ENCODE results near the gene WWC2. TPM values are rescaled to one million over a fixed set of nuclear protein-coding genes. Genes with fewer than 3 reads are reported as not detected.

WWC2 gene
- total and polyA plus RNA-seq, 9 donors, result 9.4 to 43.0 (median 32.5) TPM

GRCh38 chr4:183139972-183140570, 41.0 kb downstream of the WWC2 start:
- Histone ChIP-seq H3K9me3 (no peaks in the 10 kb centered on the region), H3K36me3 (no peaks in the 10 kb centered on the region), H3K27me3 (no peaks in the 10 kb centered on the region), H3K4me1 (ENCODE audit: insufficient read depth) (peaks cover 6% of the 10 kb centered on the region), H3K27ac (no peak overlapping the region), H3K4me3 (no peak overlapping the region)
- 69 to 78% (median 70%) methylated on average over 9 of the region's 9 CpGs for WGBS, 3 donors
- intact Hi-C loops (cut with DNase I), result no loop called here
- no peak for DNase-seq
- TF ChIP-seq POLR2A (IDR thresholded peaks at IDR 0.05) (no peak), EP300 (IDR thresholded peaks at IDR 0.05) (no peak)
- TF ChIP-seq, protein P1, sequence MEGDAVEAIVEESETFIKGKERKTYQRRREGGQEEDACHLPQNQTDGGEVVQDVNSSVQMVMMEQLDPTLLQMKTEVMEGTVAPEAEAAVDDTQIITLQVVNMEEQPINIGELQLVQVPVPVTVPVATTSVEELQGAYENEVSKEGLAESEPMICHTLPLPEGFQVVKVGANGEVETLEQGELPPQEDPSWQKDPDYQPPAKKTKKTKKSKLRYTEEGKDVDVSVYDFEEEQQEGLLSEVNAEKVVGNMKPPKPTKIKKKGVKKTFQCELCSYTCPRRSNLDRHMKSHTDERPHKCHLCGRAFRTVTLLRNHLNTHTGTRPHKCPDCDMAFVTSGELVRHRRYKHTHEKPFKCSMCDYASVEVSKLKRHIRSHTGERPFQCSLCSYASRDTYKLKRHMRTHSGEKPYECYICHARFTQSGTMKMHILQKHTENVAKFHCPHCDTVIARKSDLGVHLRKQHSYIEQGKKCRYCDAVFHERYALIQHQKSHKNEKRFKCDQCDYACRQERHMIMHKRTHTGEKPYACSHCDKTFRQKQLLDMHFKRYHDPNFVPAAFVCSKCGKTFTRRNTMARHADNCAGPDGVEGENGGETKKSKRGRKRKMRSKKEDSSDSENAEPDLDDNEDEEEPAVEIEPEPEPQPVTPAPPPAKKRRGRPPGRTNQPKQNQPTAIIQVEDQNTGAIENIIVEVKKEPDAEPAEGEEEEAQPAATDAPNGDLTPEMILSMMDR (IDR thresholded peaks at IDR 0.05), result no peak

DNA sequence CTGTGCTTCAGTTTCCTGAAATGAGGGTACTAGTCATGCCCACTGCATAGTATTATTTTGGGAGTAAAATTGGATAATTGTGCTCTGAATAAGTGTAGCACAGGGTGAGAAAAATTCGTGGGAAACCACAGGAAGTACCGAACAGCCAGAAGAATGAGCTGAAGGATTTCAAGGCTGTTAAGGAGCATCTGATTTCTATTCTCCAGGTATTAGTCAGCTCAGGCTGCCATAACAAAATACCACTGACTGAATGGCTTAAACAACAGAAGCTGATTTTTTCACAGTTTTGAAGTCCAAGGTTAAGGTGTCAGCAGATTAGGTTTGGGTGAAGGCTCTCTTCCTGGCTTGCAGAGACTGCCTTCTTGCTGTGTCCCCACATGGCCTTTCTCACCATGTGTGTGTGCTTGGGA, 41.9 kb downstream of the WWC2 start:
- H3K4me3 ChIP-seq, result no peak overlapping the region
- no peaks in the 10 kb centered on the region for H3K9me3 ChIP-seq
- intact Hi-C loops (cut with DNase I), result no loop called here
- no peaks in the 10 kb centered on the region for H3K36me3 ChIP-seq
- no peak overlapping the region for H3K27ac ChIP-seq
- 48 to 60% (median 51%) methylated on average over 2 of the region's 2 CpGs for WGBS, 3 donors
- no peak for DNase-seq
- H3K27me3 ChIP-seq, result no peaks in the 10 kb centered on the region
- H3K4me1 ChIP-seq (ENCODE audit: insufficient read depth), result peaks cover 6% of the 10 kb centered on the region
- TF ChIP-seq, protein P1 (IDR thresholded peaks at IDR 0.05), result no peak
- no peak for TF ChIP-seq EP300 (IDR thresholded peaks at IDR 0.05)
- no peak for TF ChIP-seq POLR2A (IDR thresholded peaks at IDR 0.05)

DNA sequence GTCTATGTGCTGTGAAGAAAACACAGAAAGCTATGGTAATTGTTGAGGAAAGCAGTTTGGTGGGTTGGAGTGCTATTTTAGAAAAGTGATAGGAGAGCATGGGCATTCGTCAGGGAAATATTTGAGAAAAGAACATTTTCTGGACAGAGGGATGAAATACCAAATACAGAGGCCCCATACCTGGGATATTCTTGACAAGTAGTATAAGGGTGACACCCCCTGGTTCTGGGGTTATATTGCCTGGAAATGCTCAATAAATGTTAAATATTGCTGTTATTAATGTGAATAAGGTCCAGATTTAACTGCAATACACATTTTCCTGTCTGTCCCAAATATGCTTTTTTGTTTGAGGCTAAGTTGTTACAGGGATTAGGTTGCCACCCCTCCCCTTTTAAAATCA, 42.9 kb downstream of the WWC2 start:
- intact Hi-C loops (cut with DNase I), result no loop called here
- no peak for DNase-seq
- H3K4me1 ChIP-seq (ENCODE audit: insufficient read depth), result peaks cover 6% of the 10 kb centered on the region
- H3K27me3 ChIP-seq, result no peaks in the 10 kb centered on the region
- H3K9me3 ChIP-seq, result no peaks in the 10 kb centered on the region
- H3K27ac ChIP-seq, result no peak overlapping the region
- WGBS, 3 donors, result 68 to 95% (median 92%) methylated on average over 1 of the region's 1 CpG
- H3K36me3 ChIP-seq, result no peaks in the 10 kb centered on the region
- no peak for TF ChIP-seq POLR2A (IDR thresholded peaks at IDR 0.05)
- no peak for TF ChIP-seq EP300 (IDR thresholded peaks at IDR 0.05)
- TF ChIP-seq, protein P1 (IDR thresholded peaks at IDR 0.05), result no peak
- no peak overlapping the region for H3K4me3 ChIP-seq

- intact Hi-C loops (cut with DNase I), result no loop called here
- TF ChIP-seq POLR2A (IDR thresholded peaks at IDR 0.05) (no peak), EP300 (IDR thresholded peaks at IDR 0.05) (no peak)
- TF ChIP-seq, protein P1 (IDR thresholded peaks at IDR 0.05), result no peak
- peaks cover 6% of the 10 kb centered on the region for H3K4me1 ChIP-seq (ENCODE audit: insufficient read depth)
- no peaks in the 10 kb centered on the region for H3K36me3 ChIP-seq
- H3K9me3 ChIP-seq, result no peaks in the 10 kb centered on the region
- no peak overlapping the region for H3K27ac ChIP-seq
- no peak for DNase-seq
- H3K4me3 ChIP-seq, result no peak overlapping the region
- 58 to 65% (median 63%) methylated on average over 6 of the region's 6 CpGs for WGBS, 3 donors
- H3K27me3 ChIP-seq, result no peaks in the 10 kb centered on the region
Measured at GRCh38 chr4:183142571-183143550, 43.8 kb downstream of the WWC2 start.
